Measurements from ENCODE around the gene APOC3. TPM values are rescaled to one million over a fixed set of nuclear protein-coding genes. Genes with fewer than 3 reads are reported as not detected.

APOC3 gene
- total and polyA plus RNA-seq, 9 of the 15 experiments (the other 6 are each of a cell fraction or from before 2014, with no cell fraction given): 1.1 TPM; not detected in 8

DNA sequence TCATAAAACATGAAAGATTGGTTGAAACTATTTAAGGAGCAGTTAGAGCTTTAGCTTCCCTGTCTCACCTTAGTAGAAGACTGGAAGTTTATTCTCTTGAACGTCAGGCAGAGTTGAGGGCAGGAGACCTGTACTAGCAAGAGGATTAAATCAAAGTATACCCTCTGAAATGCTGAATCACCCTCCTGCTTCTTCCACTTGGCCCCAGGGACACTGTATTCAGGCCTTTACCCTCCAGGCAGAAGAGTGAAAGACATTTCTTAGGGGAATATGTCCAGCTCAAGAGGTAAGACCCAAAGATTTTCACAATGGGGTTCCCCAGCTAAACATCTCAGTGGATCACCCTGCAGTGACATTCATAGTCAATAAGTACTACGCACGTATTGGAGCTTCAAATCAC is 18.5 kb upstream of the APOC3 start:
- POLR2A ChIA-PET: no interaction called here
- ATAC-seq: peak; percentile 45; the same call in 2 of the 3 replicates
- H3K9ac ChIP-seq (ENCODE audit: insufficient read depth in 1 of 2, low read depth in 2 of 2, low read length in 2 of 2): no peak overlapping the region
- no peaks in the 10 kb centered on the region for H3K79me2 ChIP-seq (ENCODE audit: control insufficient read depth, insufficient read depth, low read length)
- DNase-seq (ENCODE audit: extremely low read depth in 1 of 4, low spot score in 3 of 4): no peak
- no TSS peak for BruUV-seq (replicated peaks)
- H3K36me3 ChIP-seq (ENCODE audit: control insufficient read depth, insufficient read depth, low read length): no peaks in the 10 kb centered on the region
- no peaks in the 10 kb centered on the region for H3K9me1 ChIP-seq (ENCODE audit: control insufficient read depth, insufficient read depth, low read length)
- H3K27me3 ChIP-seq (ENCODE audit: control insufficient read depth in 2 of 2, insufficient read depth in 2 of 2, low read length in 2 of 2): peaks cover 4 to 14% of the 10 kb centered on the region in 2 experiments; a peak in 4 of 5 replicates
- intact Hi-C loops (cut with micrococcal nuclease) (no loop called here), in situ Hi-C loops (cut with MboI) (no loop called here)
- CTCF ChIA-PET (ENCODE audit: low intra/inter-chr PET ratio): no interaction called here
- H3K4me3 ChIP-seq: no peak overlapping the region
- no peak overlapping the region for H3K4me2 ChIP-seq (ENCODE audit: insufficient read depth, low read length)
- WGBS (ENCODE audit: insufficient coverage, low coverage, missing lambda C conversion rate): 5% methylated on average over 3 of the region's 3 CpGs
- no peaks in the 10 kb centered on the region for H3K9me3 ChIP-seq (replicated peaks; ENCODE audit: control insufficient read depth, insufficient read depth, low read depth, low read length)
- FAIRE-seq: no peak
- peaks cover 0 to 7% of the 10 kb centered on the region in 2 experiments; a peak in 2 of 5 replicates for H3K4me1 ChIP-seq (replicated peaks in 1 of 2; ENCODE audit: control insufficient read depth in 2 of 2, insufficient read depth in 2 of 2, low read length in 2 of 2)
- H2AFZ ChIP-seq (ENCODE audit: low read depth, low read length): no peak overlapping the region
- no peak overlapping the region for H3K27ac ChIP-seq (ENCODE audit: extremely low read depth, low read depth, low read length)
- H4K20me1 ChIP-seq (replicated peaks; ENCODE audit: control insufficient read depth, insufficient read depth, low read length): no peaks in the 10 kb centered on the region; the same call in 1 of the 2 replicates
- TF ChIP-seq HINFP (tag; conservative IDR thresholded peaks at IDR 0.05; ENCODE audit: low read depth) (no peak), ZNF282 (CRISPR knock-in tag; IDR thresholded peaks at IDR 0.05) (no peak), HMG20B (CRISPR knock-in tag; IDR thresholded peaks at IDR 0.05) (no peak), C11orf30 (IDR thresholded peaks at IDR 0.05; ENCODE audit: low read depth) (peak; percentile 55; the same call in 1 of the 2 replicates), MAZ (CRISPR knock-in tag; conservative IDR thresholded peaks at IDR 0.05 in 1 of 2, IDR thresholded peaks at IDR 0.05 in 1 of 2) (no peak), RCOR1 (IDR thresholded peaks at IDR 0.05; ENCODE audit: borderline replicate concordance in 1 of 2, low read depth in 2 of 2, low read length in 2 of 2) (peak in 1 of 2 experiments; percentile 37; a peak in 1 of 4 replicates), EP300 (IDR thresholded peaks at IDR 0.05; ENCODE audit: low read length) (no peak), MAFG (tag; conservative IDR thresholded peaks at IDR 0.05) (peak; percentile 56; the same call in 1 of the 2 replicates), NFE2 (IDR thresholded peaks at IDR 0.05; ENCODE audit: low read depth) (peak; percentile 80), ZNF436 (CRISPR knock-in tag; IDR thresholded peaks at IDR 0.05) (no peak), PRDM10 (IDR thresholded peaks at IDR 0.05; ENCODE audit: partially characterized antibody) (no peak), ZNF316 (IDR thresholded peaks at IDR 0.05) (0 out of 2 replicates have a peak, but pooled peaks have one; percentile 17), ZNF175 (CRISPR knock-in tag; IDR thresholded peaks at IDR 0.05; ENCODE audit: low read depth) (no peak), MAFF (IDR thresholded peaks at IDR 0.05; ENCODE audit: low read length) (peak; percentile 45; the same call in 1 of the 2 replicates)
- TF ChIP-seq, protein P1, sequence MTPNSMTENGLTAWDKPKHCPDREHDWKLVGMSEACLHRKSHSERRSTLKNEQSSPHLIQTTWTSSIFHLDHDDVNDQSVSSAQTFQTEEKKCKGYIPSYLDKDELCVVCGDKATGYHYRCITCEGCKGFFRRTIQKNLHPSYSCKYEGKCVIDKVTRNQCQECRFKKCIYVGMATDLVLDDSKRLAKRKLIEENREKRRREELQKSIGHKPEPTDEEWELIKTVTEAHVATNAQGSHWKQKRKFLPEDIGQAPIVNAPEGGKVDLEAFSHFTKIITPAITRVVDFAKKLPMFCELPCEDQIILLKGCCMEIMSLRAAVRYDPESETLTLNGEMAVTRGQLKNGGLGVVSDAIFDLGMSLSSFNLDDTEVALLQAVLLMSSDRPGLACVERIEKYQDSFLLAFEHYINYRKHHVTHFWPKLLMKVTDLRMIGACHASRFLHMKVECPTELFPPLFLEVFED (CRISPR knock-in tag; conservative IDR thresholded peaks at IDR 0.05): no peak
- TF ChIP-seq, protein P2, sequence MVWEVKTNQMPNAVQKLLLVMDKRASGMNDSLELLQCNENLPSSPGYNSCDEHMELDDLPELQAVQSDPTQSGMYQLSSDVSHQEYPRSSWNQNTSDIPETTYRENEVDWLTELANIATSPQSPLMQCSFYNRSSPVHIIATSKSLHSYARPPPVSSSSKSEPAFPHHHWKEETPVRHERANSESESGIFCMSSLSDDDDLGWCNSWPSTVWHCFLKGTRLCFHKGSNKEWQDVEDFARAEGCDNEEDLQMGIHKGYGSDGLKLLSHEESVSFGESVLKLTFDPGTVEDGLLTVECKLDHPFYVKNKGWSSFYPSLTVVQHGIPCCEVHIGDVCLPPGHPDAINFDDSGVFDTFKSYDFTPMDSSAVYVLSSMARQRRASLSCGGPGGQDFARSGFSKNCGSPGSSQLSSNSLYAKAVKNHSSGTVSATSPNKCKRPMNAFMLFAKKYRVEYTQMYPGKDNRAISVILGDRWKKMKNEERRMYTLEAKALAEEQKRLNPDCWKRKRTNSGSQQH (CRISPR knock-in tag; IDR thresholded peaks at IDR 0.05): no peak

Data from K562 (cell line).